Adrenal gland (tissue), 12 donors: Measurements from ENCODE around the gene HRG. TPM values are rescaled to one million over a fixed set of nuclear protein-coding genes. Genes with fewer than 3 reads are reported as not detected.
"Not testable (repeated sequence)": the region's sequence is repeated elsewhere in the genome, so short reads cannot be mapped to it uniquely, and the experiment has no call there.

Source experiments
- DNase-seq, 7 donors: peaks; one replicate each; pipeline ENCODE4 v3.0.0-alpha.2; 2019 to 2020
- H3K27ac ChIP-seq, 5 donors: fragments of 200-600 bp; sonication (generic) in 4 of 5; 1 replicate in 3 of 5; 2 replicates in 2 of 5; pipeline versions ENCODE4 v1.5.1 to v1.8.0; 2016 to 2020; ENCODE audit warnings: mild to moderate bottlenecking in 1 of 5
- H3K27me3 ChIP-seq: fragments of 200-600 bp; 2 replicates; pipeline ENCODE4 v1.8.0; 2021
- H3K36me3 ChIP-seq, 2 donors: fragments of 200-600 bp; replicated peaks in 1 of 2; 1 replicate in 1 of 2; 2 replicates in 1 of 2; pipeline versions ENCODE4 v1.5.1 to v1.8.0; 2018 to 2022
- H3K4me1 ChIP-seq, 2 donors: fragments of 200-600 bp; replicated peaks in 1 of 2; 1 replicate in 1 of 2; 2 replicates in 1 of 2; pipeline versions ENCODE4 v1.5.1 to v1.8.0; 2018 to 2021
- H3K4me3 ChIP-seq, 4 donors: fragments of 200-600 bp; sonication (generic) in 3 of 4; one replicate each; pipeline ENCODE4 v1.5.1; 2016 to 2018
- H3K9me3 ChIP-seq, 3 donors: fragments of 200-600 bp; sonication (generic) in 1 of 3; replicated peaks in 1 of 3; 1 replicate in 2 of 3; 2 replicates in 1 of 3; pipeline versions ENCODE4 v1.5.1 to v1.8.0; 2016 to 2021
- POLR2A ChIP-seq, 2 donors: fragments of 450-650 bp; IDR thresholded peaks; one replicate each; pipeline ENCODE4 v1.6.1; 2017; ENCODE audit warnings: antibody characterized with exemption in 2 of 2, mild to moderate bottlenecking in 2 of 2, moderate library complexity in 1 of 2
- WGBS, 4 donors: extraction: QIAGEN DNeasy Blood & Tissue Kit in 2 of 4; methylation state at CpG; one replicate each; pipeline versions ENCODE4 v1.1.5 to v1.1.7; 2013 to 2017; 5-methylcytosine and 5-hydroxymethylcytosine counted together
- intact Hi-C, 2 donors: fragments of 100-400 bp; cut with DNase I; formaldehyde crosslinking; loops; one replicate each; pipeline versions ENCODE4 v1.14.1 to v1.15.0; 2022 to 2023
- polyA plus RNA-seq, 3 donors: library from polyadenylated mRNA; stranded (reverse); fragments of 200-250 nt in 2 of 3; fragments of 350-450 nt in 1 of 3; fragmentation: Illumina TruSeq in 1 of 3; extraction: RNeasy Lipid Tissue Mini Kit (QIAGEN cat#74804) in 1 of 3; gene quantifications; one replicate each; pipeline ENCODE4 v1.2.3, GENCODE V29; 2013 to 2014
- total RNA-seq, 9 donors: library from RNA; depleted of rRNA in 4 of 9; stranded (reverse); fragments of >200 nt in 4 of 9; fragments of 120-200 nt in 1 of 9; fragmentation: NEBNext Ultra II Directional in 1 of 9; extraction: Animal tissue kit (Norgen Biotek cat#: 25700) in 1 of 9; gene quantifications; one replicate each; pipeline versions ENCODE4 v1.1.0 to v1.2.4, GENCODE V29; 2013 to 2023
- TF ChIP-seq, protein P1 (sequence below), 6 experiments: fragments of 450-650 bp in 4 of 6; fragments of 200-600 bp in 2 of 6; sonication (generic) in 1 of 6; IDR thresholded peaks; 1 replicate in 5 of 6; 2 replicates in 1 of 6; pipeline versions ENCODE4 v1.5.1 to v1.8.0; 2016 to 2021; ENCODE audit warnings: antibody characterized with exemption in 6 of 6, mild to moderate bottlenecking in 2 of 6, moderate library complexity in 1 of 6
- donor health status: healthy with polysubstance abuse.
- donor health status: Bipolar disorder and iron deficiency.
- donor health status: DM: yes; HTN: yes; CAD: no.
- donor health status: DM: no; HTN: no; CAD: no.
- donor health status: DM: no; HTN: no; CAD: no.
- donor health status: DM: yes; HTN: yes; CAD: no.

The HRG gene
- total and polyA plus RNA-seq, 12 donors: 0.14 to 0.26 TPM; not detected in 10

GRCh38 chr3:186679151-186679550 is 13.3 kb downstream of the HRG start:
- Histone ChIP-seq H3K27me3 (peaks cover 13% of the 10 kb centered on the region), H3K27ac (no peak overlapping the region), H3K36me3 (no peaks in the 10 kb centered on the region), H3K4me1 (no peaks in the 10 kb centered on the region), H3K9me3 (no peaks in the 10 kb centered on the region), H3K4me3 (no peak overlapping the region)
- 53 to 62% (median 60%) methylated on average over 1 of the region's 1 CpG for WGBS, 4 donors
- intact Hi-C loops: no loop called here
- TF ChIP-seq, protein P1, sequence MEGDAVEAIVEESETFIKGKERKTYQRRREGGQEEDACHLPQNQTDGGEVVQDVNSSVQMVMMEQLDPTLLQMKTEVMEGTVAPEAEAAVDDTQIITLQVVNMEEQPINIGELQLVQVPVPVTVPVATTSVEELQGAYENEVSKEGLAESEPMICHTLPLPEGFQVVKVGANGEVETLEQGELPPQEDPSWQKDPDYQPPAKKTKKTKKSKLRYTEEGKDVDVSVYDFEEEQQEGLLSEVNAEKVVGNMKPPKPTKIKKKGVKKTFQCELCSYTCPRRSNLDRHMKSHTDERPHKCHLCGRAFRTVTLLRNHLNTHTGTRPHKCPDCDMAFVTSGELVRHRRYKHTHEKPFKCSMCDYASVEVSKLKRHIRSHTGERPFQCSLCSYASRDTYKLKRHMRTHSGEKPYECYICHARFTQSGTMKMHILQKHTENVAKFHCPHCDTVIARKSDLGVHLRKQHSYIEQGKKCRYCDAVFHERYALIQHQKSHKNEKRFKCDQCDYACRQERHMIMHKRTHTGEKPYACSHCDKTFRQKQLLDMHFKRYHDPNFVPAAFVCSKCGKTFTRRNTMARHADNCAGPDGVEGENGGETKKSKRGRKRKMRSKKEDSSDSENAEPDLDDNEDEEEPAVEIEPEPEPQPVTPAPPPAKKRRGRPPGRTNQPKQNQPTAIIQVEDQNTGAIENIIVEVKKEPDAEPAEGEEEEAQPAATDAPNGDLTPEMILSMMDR (IDR thresholded peaks at IDR 0.05): no peak
- no peak for TF ChIP-seq POLR2A (IDR thresholded peaks at IDR 0.05)
- DNase-seq: no peak

DNA sequence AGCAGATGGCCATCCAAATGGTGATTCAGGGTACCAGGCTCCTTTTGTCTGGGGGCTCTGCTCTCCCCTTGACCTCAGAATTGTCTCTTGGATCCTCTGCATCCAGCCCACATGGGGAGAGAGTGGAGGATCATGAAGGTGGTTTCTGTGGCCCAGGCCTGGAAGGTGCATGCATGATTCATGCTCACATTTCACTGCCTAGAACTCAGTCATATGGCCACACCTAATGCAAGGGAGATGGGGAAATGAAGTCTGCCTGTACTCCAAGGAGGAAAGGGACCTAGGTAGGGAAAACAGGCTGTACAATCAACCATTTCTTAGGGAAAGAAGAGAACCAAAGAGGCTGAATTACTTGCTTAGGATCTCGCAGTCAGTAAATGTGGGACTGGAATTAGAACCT is 15.1 kb downstream of the HRG start:
- Histone ChIP-seq H3K27me3 (peaks cover 13% of the 10 kb centered on the region), H3K36me3 (no peaks in the 10 kb centered on the region), H3K27ac (no peak overlapping the region)

GRCh38 chr3:186682812-186683211 is 17.0 kb downstream of the HRG start:
- DNase-seq: no peak
- WGBS, 4 donors: 50 to 59% (median 54%) methylated on average over 3 of the region's 3 CpGs
- intact Hi-C loops: no loop called here
- Histone ChIP-seq H3K4me3 (no peak overlapping the region), H3K9me3 (no peaks in the 10 kb centered on the region), H3K27me3 (peaks cover 7% of the 10 kb centered on the region), H3K27ac (no peak overlapping the region), H3K4me1 (no peaks in the 10 kb centered on the region), H3K36me3 (no peaks in the 10 kb centered on the region)
- TF ChIP-seq POLR2A (IDR thresholded peaks at IDR 0.05): no peak
- TF ChIP-seq, protein P1 (IDR thresholded peaks at IDR 0.05): no peak

More for the DNA sequence above, 15.1 kb downstream of the HRG start:
- Histone ChIP-seq H3K4me3 (no peak overlapping the region), H3K9me3 (no peaks in the 10 kb centered on the region), H3K4me1 (no peaks in the 10 kb centered on the region)
- no peak for DNase-seq
- TF ChIP-seq POLR2A (IDR thresholded peaks at IDR 0.05): no peak
- TF ChIP-seq, protein P1 (IDR thresholded peaks at IDR 0.05): no peak
- intact Hi-C loops: no loop called here
- 76 to 93% (median 83%) methylated on average over 1 of the region's 1 CpG for WGBS, 4 donors

DNA sequence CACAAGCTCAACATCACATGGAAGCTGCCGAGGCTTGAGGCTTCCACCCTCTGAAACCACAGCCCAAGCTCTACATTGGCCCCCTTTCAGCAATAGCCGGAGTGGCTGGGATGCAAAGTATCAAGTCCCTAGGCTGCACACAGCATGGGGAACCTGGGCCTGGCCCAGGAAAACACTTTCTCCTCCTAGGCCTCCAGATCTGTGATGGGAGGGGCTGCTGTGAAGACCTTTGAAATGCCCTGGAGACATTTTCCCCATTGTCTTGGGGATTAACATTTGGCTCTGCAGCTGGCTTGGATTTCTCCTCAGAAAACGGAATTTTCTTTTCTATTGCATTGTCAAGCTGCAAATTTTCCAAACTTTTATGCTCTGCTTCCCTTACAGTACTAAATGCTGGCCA is 18.2 kb downstream of the HRG start:
- no peak for DNase-seq
- Histone ChIP-seq H3K27ac (no peak overlapping the region), H3K9me3 (no peaks in the 10 kb centered on the region), H3K4me3 (no peak overlapping the region), H3K4me1 (no peaks in the 10 kb centered on the region), H3K36me3 (no peaks in the 10 kb centered on the region), H3K27me3 (peaks cover 7% of the 10 kb centered on the region)
- intact Hi-C loops: no loop called here
- WGBS, 4 donors: 63 to 77% (median 64%) methylated on average over 3 of the region's 3 CpGs
- no peak for TF ChIP-seq POLR2A (IDR thresholded peaks at IDR 0.05)
- TF ChIP-seq, protein P1 (IDR thresholded peaks at IDR 0.05): no peak

DNA sequence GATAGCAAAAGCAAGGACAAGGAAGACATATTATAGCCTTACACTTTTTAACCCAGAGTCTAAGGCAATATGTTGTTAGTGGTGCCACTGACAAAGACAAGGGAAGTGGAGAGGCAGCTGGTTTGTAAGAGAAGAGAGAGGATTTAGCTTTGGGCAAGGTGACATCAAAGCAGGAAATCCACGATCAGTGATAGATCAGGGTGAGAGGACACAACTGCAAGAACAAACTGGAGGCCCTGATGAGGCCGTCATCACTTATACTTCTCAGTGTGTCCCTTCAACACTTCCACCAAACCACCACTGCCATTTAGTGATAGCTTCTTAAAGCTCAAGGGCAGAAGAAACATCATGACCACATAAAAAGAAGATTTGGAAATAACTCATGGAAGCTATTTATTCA is 20.7 kb downstream of the HRG start:
- DNase-seq, H3K27ac ChIP-seq, H3K36me3 ChIP-seq, H3K27me3 ChIP-seq, H3K4me1 ChIP-seq, H3K9me3 ChIP-seq, H3K4me3 ChIP-seq, intact Hi-C loops: not testable (repeated sequence)
- WGBS, 4 donors: 58 to 71% (median 64%) methylated on average over 2 of the region's 2 CpGs
